HG02759 (cell line): ENCODE data around the gene SHISA6.

Experiments used
- ATAC-seq: cut with Tn5 transposase; IDR thresholded peaks from one replicate; pipeline ENCODE4 v1.9.1; 2021; ENCODE audit warnings: mild to moderate bottlenecking, moderate library complexity; ENCODE audit not compliant: unreplicated experiment

Gene SHISA6

GRCh38 chr17:11264183-11264871, 23.3 kb downstream of the SHISA6 start:
- ATAC-seq, result no peak

DNA sequence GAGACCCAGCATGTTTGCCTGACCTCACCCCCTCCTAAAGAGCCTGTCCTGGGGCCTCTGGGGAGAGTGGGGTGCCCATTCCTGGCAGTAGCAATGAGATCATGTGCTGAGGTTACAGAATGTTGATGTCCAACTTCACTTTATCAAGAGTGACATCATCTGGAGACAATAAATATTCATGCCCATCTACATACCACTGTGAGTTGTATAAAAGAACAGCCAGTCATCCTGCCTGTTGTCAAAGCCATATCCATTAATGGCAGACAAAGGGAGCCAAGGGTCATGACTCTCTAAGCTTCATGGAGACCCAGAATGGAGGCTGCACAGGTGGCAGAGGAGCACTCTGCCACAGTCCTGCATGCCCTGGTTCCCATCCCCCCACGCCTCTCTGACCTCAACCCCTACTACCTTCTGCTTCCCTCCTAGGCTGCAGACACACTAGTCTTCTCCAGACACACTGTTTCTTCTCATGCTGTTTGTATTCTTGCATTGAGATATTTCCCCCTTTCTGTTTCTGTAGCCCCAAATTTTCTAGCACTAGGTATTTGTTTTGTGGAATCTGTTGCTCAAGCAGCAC, 27.1 kb downstream of the SHISA6 start:
- ATAC-seq, result no peak

- ATAC-seq, result no peak
Observed at GRCh38 chr17:11269210-11269609, 28.2 kb downstream of the SHISA6 start.

- no peak for ATAC-seq
Observed at GRCh38 chr17:11272191-11272590, 31.2 kb downstream of the SHISA6 start.

DNA sequence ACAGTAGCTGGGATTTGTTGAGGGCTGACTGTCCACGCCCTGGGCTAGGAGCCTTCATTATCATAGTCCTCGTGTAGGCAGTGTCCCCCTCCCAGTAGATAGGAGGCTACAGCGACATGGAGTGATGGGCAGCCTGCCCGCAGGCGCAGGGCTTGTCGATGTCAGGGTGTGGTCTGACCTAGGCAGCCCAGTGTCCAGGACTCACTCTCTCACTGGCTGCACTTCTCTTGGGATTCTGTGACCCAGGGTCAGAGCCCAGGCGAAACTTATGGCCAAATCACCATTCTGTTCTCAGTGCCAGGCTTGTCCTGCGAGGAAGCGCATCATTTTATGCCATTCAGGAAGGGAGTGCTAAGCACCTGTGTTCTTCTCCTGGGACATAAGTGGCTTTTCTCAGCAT, 32.6 kb downstream of the SHISA6 start:
- no peak for ATAC-seq

DNA sequence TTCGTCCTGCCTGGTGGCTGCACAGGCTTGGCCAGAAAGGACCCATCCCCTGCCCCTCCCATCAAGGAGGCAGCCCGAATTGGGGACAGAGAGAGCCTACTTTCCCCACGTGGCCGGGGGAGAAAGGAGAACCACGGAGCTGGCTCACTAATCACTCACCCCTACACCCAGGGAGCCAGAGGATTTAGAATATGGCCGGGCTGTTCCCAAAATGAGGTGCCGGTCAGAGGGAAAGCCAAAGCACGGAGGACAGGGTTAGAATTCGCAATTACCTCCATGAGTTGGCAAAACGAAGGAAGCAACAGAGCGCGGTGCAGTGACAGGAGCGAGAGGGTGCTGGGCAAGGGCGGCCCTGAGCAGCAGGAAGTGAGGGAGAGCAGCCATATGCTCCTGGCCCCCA, 33.1 kb downstream of the SHISA6 start:
- ATAC-seq, result no peak

GRCh38 chr17:11276486-11276885, 35.5 kb downstream of the SHISA6 start:
- ATAC-seq, result no peak

- no peak for ATAC-seq
Observed at GRCh38 chr17:11278186-11278991, 37.4 kb downstream of the SHISA6 start.

- ATAC-seq, result no peak
Observed at GRCh38 chr17:11278992-11279270, 37.9 kb downstream of the SHISA6 start.

DNA sequence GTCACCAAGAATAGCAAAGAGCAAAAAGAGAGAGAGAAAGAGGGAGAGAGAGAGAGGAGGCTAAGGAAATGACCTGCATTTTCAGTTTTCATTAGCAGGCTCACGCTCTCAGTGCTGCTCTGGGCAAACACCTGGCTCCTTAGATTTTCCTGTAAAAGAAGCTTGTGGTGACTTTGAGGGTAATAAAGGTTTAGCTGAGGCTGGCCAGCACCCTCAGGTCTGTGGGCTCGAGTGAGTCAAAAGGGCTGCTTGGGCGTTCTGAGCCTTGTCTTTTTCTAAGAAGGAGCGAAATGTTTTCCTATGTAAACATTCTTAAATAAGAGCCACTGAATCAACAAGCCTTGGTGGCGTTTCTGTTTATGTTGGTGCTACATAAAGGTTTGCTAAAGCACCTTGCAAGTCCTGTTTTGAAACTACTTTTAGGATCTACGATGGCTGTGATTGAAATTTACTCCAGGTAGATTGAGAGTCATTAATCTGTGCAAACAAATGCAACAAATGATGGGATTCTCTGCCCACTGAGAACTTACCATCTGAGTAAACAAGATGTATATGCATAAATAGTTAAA, 38.8 kb downstream of the SHISA6 start:
- ATAC-seq, result no peak

DNA sequence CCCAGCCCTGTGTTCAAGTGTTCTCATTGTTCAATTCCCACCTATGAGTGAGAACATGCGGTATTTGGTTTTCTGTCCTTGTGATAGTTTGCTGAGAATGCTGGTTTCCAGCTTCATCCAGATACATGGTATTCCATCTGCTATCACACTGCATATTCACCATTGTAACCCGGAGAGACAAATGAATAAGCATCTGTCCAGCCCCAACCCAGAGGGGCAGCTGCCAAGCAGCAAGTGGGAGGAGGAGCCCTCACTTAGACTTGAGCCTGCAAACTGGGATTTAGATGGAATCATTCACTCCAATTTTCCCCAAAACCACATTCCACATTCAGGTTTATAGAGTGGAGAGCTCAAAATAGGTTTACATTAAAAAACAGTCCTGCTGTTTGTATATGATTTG, 41.6 kb downstream of the SHISA6 start:
- no peak for ATAC-seq

DNA sequence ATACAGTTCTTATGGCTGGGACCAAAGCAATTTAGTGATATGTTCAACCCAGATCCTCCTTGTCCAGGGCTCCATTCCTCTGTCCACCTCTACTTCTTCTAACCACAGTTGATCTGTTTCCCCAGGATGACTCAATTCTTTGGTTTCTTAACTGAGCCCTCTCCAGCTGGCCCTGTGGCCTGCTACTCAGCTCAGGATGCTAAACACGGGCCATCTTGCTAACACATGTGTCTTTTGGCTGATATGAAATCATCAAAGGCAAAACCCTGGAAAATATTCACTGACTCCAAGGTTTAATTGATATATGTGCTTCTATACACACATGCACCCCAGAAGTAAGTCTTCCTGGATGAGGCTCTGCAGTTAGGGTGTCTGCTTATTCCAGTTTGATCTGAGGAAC, 43.8 kb downstream of the SHISA6 start:
- no peak for ATAC-seq

DNA sequence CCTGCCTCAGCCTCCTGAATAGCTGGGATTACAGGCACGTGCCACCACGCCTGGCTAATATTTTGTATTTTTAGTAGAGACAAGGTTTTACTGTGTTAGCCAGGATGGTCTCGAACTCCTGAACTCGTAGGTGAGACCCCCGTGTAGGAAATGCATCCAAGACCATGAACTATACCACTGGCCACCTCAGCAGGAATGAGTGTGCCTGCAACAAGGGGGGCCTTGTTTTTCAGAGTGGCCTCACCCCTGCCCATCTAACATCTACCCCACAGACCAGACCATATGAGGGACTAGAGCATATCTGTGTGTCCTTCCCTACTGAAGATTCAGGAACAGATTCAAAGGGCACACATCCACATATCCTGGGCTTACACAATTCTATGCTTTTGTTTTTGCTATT, 44.9 kb downstream of the SHISA6 start:
- no peak for ATAC-seq

DNA sequence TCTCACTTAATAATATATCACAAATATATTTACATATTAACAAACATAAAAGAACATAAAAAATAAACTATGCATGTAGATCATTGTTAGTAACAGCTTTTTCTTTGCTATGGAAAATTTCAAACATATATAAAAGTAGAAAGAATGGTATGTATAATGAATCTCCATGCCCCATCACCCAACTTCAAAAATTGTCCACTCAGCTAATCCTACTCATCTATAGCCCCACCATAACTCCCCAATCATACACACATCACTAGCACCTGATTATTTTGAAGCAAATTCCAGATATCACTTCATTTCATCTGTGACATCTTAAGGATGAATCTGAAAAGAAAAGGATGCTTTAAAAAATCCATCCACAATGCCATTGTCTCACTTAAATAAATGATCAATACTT, 46.8 kb downstream of the SHISA6 start:
- no peak for ATAC-seq

- no peak for ATAC-seq
Observed at GRCh38 chr17:11290814-11291213, 49.8 kb downstream of the SHISA6 start.

DNA sequence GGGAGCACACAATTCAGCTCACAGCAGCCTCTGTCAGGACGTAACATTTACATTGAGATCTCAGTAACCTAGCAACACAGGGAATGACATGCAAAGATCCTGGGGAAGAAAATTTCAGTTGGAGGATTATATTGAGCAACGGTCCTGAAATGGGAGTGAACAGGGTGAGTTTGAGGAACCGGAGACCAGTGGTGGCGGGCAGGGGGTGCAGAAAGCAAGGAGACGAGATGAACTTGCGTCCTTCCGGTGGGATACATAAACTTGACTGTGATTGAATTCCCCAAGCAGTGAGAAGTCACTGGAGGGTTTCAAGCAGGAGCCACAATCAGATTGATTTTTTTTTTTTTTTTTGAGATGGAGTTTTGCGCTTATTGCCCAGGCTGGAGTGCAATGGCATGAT, 51.5 kb downstream of the SHISA6 start:
- no peak for ATAC-seq

DNA sequence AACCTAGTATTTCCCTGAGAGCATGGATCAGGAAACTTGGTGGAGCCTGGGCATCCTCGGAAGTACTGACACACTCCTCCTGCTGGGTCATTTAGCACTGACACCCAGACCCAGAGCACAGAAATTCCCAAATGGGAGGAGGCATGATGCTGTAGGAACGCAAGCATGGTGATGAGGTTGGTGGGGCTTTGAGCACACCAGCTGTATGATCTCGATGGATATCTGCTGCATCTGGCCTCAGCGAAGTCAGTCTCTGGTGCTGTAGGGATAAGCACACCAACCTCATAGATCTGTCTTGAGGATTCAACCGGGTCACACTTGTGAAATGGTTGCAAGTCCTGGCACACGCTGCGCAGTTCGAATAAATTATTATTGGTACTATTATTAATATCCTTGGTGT, 52.5 kb downstream of the SHISA6 start:
- no peak for ATAC-seq

DNA sequence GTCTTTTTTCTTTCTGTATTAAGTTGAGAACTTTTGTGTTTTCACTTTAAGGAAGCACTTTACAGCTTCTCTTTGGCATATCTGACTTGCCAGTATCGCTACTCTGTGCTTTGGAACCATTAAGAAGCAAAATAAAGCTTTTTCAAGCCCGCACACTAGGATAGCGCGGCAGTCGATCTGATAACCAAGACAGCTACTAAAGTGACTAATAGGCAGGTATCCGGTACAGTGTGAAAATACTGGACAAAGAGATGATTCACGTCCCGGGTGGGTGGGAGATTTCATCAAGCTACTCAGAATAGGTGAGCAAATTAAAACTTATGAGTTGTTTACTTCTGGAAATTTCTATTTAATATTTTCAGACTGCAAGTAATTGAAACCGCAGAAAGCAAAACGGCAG, 53.8 kb downstream of the SHISA6 start:
- no peak for ATAC-seq

DNA sequence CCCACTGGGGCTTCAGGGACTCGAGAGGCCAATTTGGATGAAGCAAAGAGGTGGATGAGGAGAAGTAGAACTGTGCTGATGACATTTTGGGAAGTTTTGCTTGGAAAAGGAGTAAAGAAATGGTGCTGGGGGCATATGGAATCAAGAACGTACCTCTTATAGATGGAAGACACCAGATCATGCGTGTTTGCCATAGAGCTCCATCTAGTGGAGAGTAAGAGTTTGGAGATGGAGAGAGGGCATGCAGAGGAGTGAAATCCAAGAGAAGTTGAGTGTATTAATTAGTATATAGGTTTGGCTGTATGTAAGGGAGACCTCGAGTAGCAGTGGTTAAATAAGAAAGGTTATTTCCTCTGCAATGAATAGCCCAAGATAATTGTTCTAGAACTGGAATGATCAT, 56.0 kb downstream of the SHISA6 start:
- ATAC-seq, result no peak

DNA sequence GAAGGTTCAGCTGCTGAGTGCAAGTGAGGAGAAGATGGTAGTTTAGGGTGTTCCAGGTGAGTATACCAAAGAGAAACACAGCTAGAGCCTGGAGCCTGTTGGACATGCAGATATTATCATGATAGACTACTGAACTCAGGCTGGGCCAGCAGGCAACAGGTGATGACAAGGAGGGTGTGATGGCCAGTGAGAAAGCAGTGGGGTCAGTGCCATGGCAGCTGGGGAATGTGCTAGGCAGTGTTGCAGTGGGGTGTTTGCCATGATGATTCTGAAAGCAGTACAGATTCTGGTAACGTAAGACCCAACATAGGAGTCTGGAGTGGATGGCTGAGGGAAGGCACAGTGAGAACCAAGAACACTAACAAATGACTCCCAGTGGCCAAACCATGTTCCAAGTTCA, 57.4 kb downstream of the SHISA6 start:
- ATAC-seq, result no peak

- no peak for ATAC-seq
Observed at GRCh38 chr17:11300201-11300600, 59.2 kb downstream of the SHISA6 start.

- ATAC-seq, result no peak
Observed at GRCh38 chr17:11300738-11301137, 59.7 kb downstream of the SHISA6 start.
